Heart left ventricle (tissue), 16 donors: Measurements from ENCODE around the gene GIPC1. TPM values are rescaled to one million over a fixed set of nuclear protein-coding genes. Genes with fewer than 3 reads are reported as not detected.
"Not testable (repeated sequence)": the region's sequence is repeated elsewhere in the genome, so short reads cannot be mapped to it uniquely, and the experiment has no call there.

Experiments
- ATAC-seq, 4 donors: fragments of 200-7000 bp; cut with Tn5 transposase; one replicate each; pipeline ENCODE4 v1.9.1; 2020 to 2022; ENCODE audit warnings: moderate library complexity in 4 of 4, mild to moderate bottlenecking in 3 of 4, moderate number of reproducible peaks in 1 of 4
- DNase-seq, 5 donors: peaks; one replicate each; pipeline ENCODE4 v3.0.0-alpha.2; 2020
- H3K27ac ChIP-seq, 12 donors: fragments of 200-600 bp; sonication (generic) in 4 of 12; one replicate each; pipeline versions ENCODE4 v1.5.0 to v1.8.0; 2016 to 2022; ENCODE audit warnings: mild to moderate bottlenecking in 2 of 12
- H3K27me3 ChIP-seq, 9 donors: fragments of 200-600 bp; sonication (generic) in 2 of 9; one replicate each; pipeline versions ENCODE4 v1.5.1 to v1.8.0; 2016 to 2022; ENCODE audit warnings: mild to moderate bottlenecking in 3 of 9
- H3K36me3 ChIP-seq, 9 donors: fragments of 200-600 bp; sonication (generic) in 2 of 9; one replicate each; pipeline versions ENCODE4 v1.5.0 to v1.8.0; 2018 to 2022; ENCODE audit warnings: mild to moderate bottlenecking in 2 of 9
- H3K4me1 ChIP-seq, 12 donors: fragments of 200-600 bp; sonication (generic) in 4 of 12; one replicate each; pipeline versions ENCODE4 v1.5.0 to v1.8.0; 2016 to 2022; ENCODE audit warnings: mild to moderate bottlenecking in 3 of 12
- H3K4me3 ChIP-seq, 12 donors: fragments of 200-600 bp; sonication (generic) in 4 of 12; one replicate each; pipeline versions ENCODE4 v1.5.0 to v1.8.0; 2017 to 2022; ENCODE audit warnings: mild to moderate bottlenecking in 9 of 12, moderate library complexity in 4 of 12
- H3K9me3 ChIP-seq, 12 donors: fragments of 200-600 bp; sonication (generic) in 4 of 12; one replicate each; pipeline versions ENCODE4 v1.5.0 to v1.8.0; 2016 to 2022; ENCODE audit warnings: mild to moderate bottlenecking in 1 of 12
- POLR2A ChIP-seq, 2 donors: fragments of 450-650 bp; IDR thresholded peaks; one replicate each; pipeline ENCODE4 v1.6.1; 2017; ENCODE audit warnings: antibody characterized with exemption in 2 of 2, mild to moderate bottlenecking in 2 of 2, moderate library complexity in 2 of 2
- WGBS, 4 donors: extraction: QIAGEN DNeasy Blood & Tissue Kit in 2 of 4; methylation state at CpG; one replicate each; pipeline versions ENCODE4 v1.1.5 to v1.1.7; 2013 to 2018; 5-methylcytosine and 5-hydroxymethylcytosine counted together
- intact Hi-C, 10 donors: fragments of 100-400 bp; cut with DNase I; formaldehyde crosslinking; loops; one replicate each; pipeline versions ENCODE4 v1.11.1 to v1.14.2; 2022
- polyA plus RNA-seq, 2 donors: library from polyadenylated mRNA; stranded (reverse); fragments of 200-250 nt; gene quantifications; one replicate each; pipeline ENCODE4 v1.2.3, GENCODE V29; 2013
- total RNA-seq, 9 donors: library from RNA; depleted of rRNA in 2 of 9; stranded (reverse); fragments of >200 nt in 2 of 9; fragmentation: NEBNext Ultra II Directional in 3 of 9; extraction: Animal tissue kit (Norgen Biotek cat#: 25700) in 3 of 9; gene quantifications; one replicate each; pipeline versions ENCODE4 v1.1.0 to v1.2.4, GENCODE V29; 2016 to 2023
- TF ChIP-seq, protein P1 (sequence below), 12 donors: fragments of 200-600 bp; sonication (generic) in 4 of 12; IDR thresholded peaks; one replicate each; pipeline versions ENCODE4 v1.5.0 to v1.8.0; 2018 to 2022; ENCODE audit warnings: antibody characterized with exemption in 12 of 12, mild to moderate bottlenecking in 5 of 12
- donor health status: ischemic (EF 13 %, LVEDD 7.1; RV severe dilation, severe dysfunction).
- donor health status: healthy with polysubstance abuse.
- donor health status: DM: no; HTN: yes; CAD: no.
- donor health status: DM: no; HTN: no; CAD: no.
- donor health status: ischemic (EF 25% LVEDD 6.9; RV normal size, moderate dysfunction).
- donor health status: ischemic (EF 25% LVEDD 5.7; RV mildly dilated, moderate dysfunction).
- donor health status: healthy.
- donor health status: DM: yes; HTN: yes; CAD: no.
- donor health status: ischemic (EF 35%, LVEDD 5.7; RV mildly dilated, moderate dysfunction).
- donor health status: nonischemic (EF 11% LVEDD 7.7; RV severe dilation, severe dysfunction).
- donor health status: DM: yes; HTN: yes; CAD: no.
- donor health status: PGD.
- donor health status: ischemic (EF 29% LVEDD 5.4; RV normal size, mild dysfunction).
- donor health status: nonischemic (EF 23%, LVEDD 6.1; RV moderate dilation, normal function).

GIPC1 gene
- total and polyA plus RNA-seq, 11 donors = 44.9 to 87.4 (median 49.7) TPM

DNA sequence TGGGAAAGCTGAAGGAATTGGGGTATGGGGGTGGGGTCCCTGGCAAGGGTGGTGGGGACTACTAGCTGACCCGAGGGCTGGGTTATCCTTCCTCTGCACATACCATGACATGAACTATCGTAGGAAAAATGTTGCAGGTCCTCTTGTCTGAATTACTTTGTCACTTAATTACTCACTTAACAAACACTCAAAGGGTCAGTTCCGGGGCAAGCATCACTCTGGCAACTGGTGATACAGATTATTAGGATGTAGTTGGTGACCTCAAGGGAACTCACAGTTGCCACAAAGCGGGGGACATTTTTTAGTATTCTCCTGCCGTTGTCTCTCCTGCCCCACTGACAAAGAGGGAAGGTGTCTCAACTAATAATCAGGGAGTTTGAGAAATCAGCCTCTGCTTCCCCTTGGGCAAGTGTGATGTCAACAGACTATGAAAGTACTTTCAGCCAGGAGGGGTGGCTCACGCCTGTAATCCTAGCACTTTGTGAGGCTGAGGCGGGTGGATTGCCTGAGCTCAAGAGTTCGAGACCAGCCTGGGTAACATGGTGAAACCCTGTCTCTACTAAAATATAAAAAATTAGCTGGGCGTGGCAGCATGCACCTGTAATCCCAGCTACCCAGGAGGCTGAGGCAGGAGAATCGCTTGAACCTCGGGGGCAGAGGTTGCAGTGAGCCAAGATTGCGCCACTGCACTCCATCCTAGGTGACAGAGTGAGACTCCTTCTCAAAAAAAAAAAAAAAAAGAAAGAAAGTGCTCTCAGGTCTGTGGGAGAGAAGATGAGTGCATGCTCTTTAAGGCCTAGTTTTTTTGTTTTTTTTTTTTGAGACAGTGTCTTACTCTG, 12.0 kb upstream of the GIPC1 start:
- Histone ChIP-seq H3K4me1 (peaks cover 0 to 30% (median 3%) of the 10 kb centered on the region in 12 donors), H3K36me3 (no peaks in the 10 kb centered on the region), H3K27me3 (no peaks in the 10 kb centered on the region), H3K9me3 (no peaks in the 10 kb centered on the region), H3K4me3 (no peak overlapping the region), H3K27ac (peak overlapping the region in 1 of 12 donors; percentile 17)
- no peak for TF ChIP-seq POLR2A (IDR thresholded peaks at IDR 0.05)
- TF ChIP-seq, protein P1, sequence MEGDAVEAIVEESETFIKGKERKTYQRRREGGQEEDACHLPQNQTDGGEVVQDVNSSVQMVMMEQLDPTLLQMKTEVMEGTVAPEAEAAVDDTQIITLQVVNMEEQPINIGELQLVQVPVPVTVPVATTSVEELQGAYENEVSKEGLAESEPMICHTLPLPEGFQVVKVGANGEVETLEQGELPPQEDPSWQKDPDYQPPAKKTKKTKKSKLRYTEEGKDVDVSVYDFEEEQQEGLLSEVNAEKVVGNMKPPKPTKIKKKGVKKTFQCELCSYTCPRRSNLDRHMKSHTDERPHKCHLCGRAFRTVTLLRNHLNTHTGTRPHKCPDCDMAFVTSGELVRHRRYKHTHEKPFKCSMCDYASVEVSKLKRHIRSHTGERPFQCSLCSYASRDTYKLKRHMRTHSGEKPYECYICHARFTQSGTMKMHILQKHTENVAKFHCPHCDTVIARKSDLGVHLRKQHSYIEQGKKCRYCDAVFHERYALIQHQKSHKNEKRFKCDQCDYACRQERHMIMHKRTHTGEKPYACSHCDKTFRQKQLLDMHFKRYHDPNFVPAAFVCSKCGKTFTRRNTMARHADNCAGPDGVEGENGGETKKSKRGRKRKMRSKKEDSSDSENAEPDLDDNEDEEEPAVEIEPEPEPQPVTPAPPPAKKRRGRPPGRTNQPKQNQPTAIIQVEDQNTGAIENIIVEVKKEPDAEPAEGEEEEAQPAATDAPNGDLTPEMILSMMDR (IDR thresholded peaks at IDR 0.05) = no peak
- WGBS, 4 donors = 70 to 74% (median 71%) methylated on average over 12 of the region's 12 CpGs
- intact Hi-C loops = no loop called here
- DNase-seq = no peak
- ATAC-seq = no peak

- Histone ChIP-seq H3K4me3 (no peak overlapping the region), H3K36me3 (no peaks in the 10 kb centered on the region), H3K27me3 (no peaks in the 10 kb centered on the region), H3K4me1 (peaks cover 0 to 19% (median 3%) of the 10 kb centered on the region in 12 donors), H3K9me3 (no peaks in the 10 kb centered on the region), H3K27ac (no peak overlapping the region)
- intact Hi-C loops = no loop called here
- DNase-seq (peak in 1 of 5 donors; percentile 81), ATAC-seq (peak in 3 of 4 donors; percentile 37 to 52 (median 41))
- TF ChIP-seq POLR2A (IDR thresholded peaks at IDR 0.05) = no peak
- TF ChIP-seq, protein P1 (IDR thresholded peaks at IDR 0.05) = peak; percentile 33 to 63 (median 55)
- WGBS, 4 donors = 50 to 54% (median 51%) methylated on average over 17 to 19 of the region's 19 CpGs
These were observed 9.7 kb upstream of the GIPC1 start for GRCh38 chr19:14505488-14506239.

DNA sequence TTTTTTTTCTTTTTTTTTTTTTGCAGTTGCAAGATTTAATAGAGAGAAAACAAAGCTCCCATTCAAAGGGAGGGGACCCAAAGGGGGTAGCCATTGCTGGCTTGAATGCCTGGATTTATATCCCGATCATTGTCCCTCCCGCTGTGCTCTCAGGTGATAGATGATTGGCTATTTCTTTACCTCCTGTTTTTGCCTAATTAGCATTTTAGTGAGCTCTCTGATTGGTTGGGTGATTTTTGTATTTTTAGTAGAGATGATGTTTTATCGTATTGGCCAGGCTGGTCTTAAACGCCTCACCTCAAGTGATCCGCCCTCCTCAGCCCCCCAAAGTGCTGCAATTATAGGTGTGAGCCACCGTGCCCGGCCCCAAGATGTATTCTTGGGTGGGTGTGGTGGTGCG, 8.6 kb upstream of the GIPC1 start:
- H3K4me1 ChIP-seq = peaks cover 0 to 16% (median 0%) of the 10 kb centered on the region in 12 donors
- H3K36me3 ChIP-seq, H3K27me3 ChIP-seq, DNase-seq, ATAC-seq, H3K9me3 ChIP-seq, intact Hi-C loops, H3K27ac ChIP-seq, H3K4me3 ChIP-seq: not testable (repeated sequence)
- 89 to 95% (median 93%) methylated on average over 8 of the region's 8 CpGs for WGBS, 4 donors

DNA sequence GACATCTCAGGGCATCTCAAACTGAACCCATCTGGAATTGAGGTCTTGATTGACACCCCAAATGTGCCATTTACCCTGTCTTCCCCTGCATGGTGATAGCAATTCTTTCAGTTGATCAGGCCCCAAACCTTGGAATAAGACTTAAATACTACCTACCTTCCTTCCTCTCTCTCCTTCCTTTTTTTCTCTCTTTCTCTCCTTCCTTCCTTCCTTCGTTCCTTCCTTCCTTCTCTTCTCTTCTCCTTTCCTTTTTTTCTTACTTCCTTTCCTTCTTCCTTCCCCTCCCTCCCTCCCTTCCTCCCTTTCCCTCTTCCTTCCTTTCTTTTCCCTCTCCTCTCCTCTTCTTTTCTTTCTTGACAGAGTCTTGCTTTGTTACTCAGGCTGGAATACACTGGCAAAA, 7.4 kb upstream of the GIPC1 start:
- TF ChIP-seq, protein P1 (IDR thresholded peaks at IDR 0.05) = no peak
- no peak for TF ChIP-seq POLR2A (IDR thresholded peaks at IDR 0.05)
- no peak overlapping the region for H3K4me3 ChIP-seq
- ATAC-seq (no peak), DNase-seq (no peak)
- H3K9me3 ChIP-seq = no peaks in the 10 kb centered on the region
- H3K27ac ChIP-seq = no peak overlapping the region
- no peaks in the 10 kb centered on the region for H3K27me3 ChIP-seq
- 43 to 73% (median 65%) methylated on average over 1 of the region's 1 CpG for WGBS, 4 donors
- intact Hi-C loops = no loop called here
- H3K36me3 ChIP-seq = no peaks in the 10 kb centered on the region
- peaks cover 0 to 11% (median 0%) of the 10 kb centered on the region in 12 donors for H3K4me1 ChIP-seq
